CD4-positive, alpha-beta T cell treated with Interleukin-2 at 100 ng/mL for 4 hours (primary cell): Measurements from ENCODE around the gene PCDHB8.
"Not testable (repeated sequence)": the region's sequence is repeated elsewhere in the genome, so short reads cannot be mapped to it uniquely, and the experiment has no call there.

Source experiments
- DNase-seq: peaks from one replicate; pipeline ENCODE4 v3.0.0-alpha.2; 2020; ENCODE audit warnings: low spot score

Gene PCDHB8

GRCh38 chr5:141184117-141184855, 6.7 kb downstream of the PCDHB8 start:
- not testable (repeated sequence) for DNase-seq

DNA sequence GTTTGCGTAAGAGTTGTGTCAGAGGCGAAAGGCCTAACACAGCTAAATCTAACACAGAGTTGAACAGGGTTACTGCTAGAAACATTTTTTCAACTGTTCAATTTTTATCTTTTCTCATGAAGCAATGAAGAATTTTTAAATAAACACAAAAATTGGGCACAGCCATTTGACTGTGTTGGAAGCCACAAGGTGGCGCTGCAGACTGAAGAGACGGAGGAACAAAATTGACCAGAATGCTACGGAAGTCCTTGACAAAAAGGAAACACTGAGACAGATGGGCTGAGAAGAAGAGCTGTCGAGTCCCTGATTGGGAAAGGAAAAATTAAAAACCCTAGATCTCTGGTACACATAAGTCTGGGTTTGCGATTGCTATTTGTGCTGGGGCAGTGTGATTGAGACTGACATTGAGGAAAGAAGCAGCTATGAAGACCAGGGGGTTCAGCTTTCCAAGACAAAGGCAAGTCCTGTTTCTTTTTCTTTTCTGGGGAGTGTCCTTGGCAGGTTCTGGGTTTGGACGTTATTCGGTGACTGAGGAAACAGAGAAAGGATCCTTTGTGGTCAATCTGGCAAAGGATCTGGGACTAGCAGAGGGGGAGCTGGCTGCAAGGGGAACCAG, 9.4 kb downstream of the PCDHB8 start, which contains the start of gene PCDHB9:
PCDHB9 (plus strand) TSS at position 265 of the 616 bp plus-strand sequence; CDS start at position 423, 158 bp downstream.
- DNase-seq = peak; percentile 26

- not testable (repeated sequence) for DNase-seq
Observed at GRCh38 chr5:141188682-141189081, 11.1 kb downstream of the PCDHB8 start.

DNA sequence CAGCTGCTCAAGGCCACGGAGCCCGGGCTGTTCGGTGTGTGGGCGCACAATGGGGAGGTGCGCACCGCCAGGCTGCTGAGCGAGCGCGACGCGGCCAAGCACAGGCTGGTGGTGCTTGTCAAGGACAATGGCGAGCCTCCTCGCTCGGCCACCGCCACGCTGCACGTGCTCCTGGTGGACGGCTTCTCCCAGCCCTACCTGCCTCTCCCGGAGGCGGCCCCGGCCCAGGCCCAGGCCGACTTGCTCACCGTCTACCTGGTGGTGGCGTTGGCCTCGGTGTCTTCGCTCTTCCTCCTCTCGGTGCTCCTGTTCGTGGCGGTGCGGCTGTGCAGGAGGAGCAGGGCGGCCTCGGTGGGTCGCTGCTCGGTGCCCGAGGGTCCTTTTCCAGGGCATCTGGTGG, 11.5 kb downstream of the PCDHB8 start:
- not testable (repeated sequence) for DNase-seq

DNA sequence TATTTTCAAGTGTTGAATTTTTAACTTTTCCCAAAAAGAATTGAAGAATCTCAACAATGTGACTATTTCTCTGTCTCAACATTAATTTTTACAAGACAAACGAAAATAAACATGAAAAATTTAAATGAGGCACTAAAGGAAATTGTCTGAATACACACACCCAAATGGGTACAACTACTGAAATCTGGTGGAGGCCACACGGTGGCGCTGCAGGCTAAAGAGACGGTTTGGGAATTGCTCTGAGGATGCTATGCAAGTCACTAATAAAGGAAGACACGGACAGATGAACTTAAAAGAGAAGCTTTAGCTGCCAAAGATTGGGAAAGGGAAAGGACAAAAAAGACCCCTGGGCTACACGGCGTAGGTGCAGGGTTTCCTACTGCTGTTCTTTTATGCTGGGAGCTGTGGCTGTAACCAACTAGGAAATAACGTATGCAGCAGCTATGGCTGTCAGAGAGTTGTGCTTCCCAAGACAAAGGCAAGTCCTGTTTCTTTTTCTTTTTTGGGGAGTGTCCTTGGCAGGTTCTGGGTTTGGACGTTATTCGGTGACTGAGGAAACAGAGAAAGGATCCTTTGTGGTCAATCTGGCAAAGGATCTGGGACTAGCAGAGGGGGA, 14.6 kb downstream of the PCDHB8 start, which contains the start of gene PCDHB10:
PCDHB10 (plus strand) TSS at position 244 of the 616 bp plus-strand sequence; CDS start at position 444, 200 bp downstream.
- no peak for DNase-seq

DNA sequence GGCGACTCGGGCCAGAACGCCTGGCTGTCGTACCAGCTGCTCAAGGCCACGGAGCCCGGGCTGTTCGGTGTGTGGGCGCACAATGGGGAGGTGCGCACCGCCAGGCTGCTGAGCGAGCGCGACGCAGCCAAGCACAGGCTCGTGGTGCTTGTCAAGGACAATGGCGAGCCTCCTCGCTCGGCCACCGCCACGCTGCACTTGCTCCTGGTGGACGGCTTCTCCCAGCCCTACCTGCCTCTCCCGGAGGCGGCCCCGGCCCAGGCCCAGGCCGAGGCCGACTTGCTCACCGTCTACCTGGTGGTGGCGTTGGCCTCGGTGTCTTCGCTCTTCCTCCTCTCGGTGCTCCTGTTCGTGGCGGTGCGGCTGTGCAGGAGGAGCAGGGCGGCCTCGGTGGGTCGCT, 16.7 kb downstream of the PCDHB8 start:
- DNase-seq = not testable (repeated sequence)

- no peak for DNase-seq
Observed at GRCh38 chr5:141196363-141196762, 18.8 kb downstream of the PCDHB8 start.

DNA sequence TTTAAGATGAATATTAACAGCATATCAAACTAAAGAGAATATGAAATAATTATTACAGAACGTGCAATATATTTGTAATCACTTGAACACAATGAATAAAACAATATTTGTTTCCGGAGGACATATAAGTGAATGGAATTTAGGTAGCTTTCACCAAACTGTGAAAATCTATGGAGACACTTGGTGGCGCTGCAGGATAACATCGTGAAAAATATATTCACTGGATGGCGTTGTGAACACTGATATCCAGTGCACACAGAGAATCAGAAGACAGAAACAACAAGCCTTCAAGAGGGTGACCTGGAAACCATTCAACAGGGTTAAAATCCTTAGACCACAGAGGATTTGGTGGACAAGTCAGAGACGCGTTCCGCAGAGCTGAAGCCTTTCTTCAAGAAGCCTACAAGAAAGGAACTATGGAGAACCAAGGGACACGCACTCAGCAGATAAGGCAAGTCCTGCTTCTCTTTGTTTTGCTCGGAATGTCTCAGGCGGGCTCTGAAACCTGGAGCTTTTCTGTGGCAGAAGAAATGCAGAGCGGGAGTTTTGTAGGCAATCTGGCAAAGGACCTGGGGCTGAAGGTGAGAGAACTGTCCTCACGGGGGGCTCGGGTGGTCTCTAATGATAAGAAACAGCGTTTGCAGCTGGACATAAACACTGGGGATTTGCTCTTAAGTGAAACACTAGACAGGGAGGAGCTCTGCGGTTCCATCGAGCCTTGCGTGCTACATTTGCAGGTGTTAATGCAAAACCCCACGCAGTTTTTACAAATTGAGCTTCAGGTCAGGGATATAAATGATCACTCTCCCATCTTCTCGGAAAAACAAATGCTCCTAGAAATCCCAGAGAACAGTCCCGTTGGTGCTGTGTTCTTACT, 22.0 kb downstream of the PCDHB8 start, which contains the start of gene PCDHB11:
PCDHB11 (plus strand) TSS at position 269 of the 877 bp plus-strand sequence; CDS start at position 417, 148 bp downstream.
- no peak for DNase-seq

GRCh38 chr5:141201126-141201525, 23.5 kb downstream of the PCDHB8 start:
- not testable (repeated sequence) for DNase-seq

GRCh38 chr5:141201646-141202045, 24.1 kb downstream of the PCDHB8 start:
- not testable (repeated sequence) for DNase-seq

GRCh38 chr5:141208478-141208877, 30.9 kb downstream of the PCDHB8 start, which contains the start of gene PCDHB12:
PCDHB12 (plus strand) TSS chr5:141208719; CDS start chr5:141208908, 189 bp downstream.
- DNase-seq = no peak

DNA sequence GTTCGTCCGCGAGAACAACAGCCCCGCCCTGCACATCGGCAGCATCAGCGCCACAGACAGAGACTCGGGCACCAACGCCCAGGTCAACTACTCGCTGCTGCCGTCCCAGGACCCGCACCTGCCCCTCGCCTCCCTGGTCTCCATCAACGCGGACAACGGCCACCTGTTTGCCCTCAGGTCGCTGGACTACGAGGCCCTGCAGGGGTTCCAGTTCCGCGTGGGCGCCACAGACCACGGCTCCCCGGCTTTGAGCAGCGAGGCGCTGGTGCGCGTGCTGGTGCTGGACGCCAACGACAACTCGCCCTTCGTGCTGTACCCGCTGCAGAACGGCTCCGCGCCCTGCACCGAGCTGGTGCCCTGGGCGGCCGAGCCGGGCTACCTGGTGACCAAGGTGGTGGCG, 32.7 kb downstream of the PCDHB8 start:
- not testable (repeated sequence) for DNase-seq

DNA sequence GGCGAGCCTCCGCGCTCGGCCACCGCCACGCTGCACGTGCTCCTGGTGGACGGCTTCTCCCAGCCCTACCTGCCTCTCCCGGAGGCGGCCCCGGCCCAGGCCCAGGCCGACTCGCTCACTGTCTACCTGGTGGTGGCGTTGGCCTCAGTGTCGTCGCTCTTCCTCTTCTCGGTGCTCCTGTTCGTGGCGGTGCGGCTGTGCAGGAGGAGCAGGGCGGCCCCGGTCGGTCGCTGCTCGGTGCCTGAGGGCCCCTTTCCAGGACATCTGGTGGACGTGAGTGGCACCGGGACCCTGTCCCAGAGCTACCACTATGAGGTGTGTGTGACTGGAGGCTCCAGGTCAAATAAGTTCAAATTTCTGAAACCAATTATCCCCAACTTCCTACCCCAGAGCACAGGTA, 33.3 kb downstream of the PCDHB8 start:
- not testable (repeated sequence) for DNase-seq

- peak; percentile 13 for DNase-seq
Observed at GRCh38 chr5:141213656-141214339, 36.2 kb downstream of the PCDHB8 start, which contains the start of gene PCDHB13. PCDHB13 (plus strand) TSS chr5:141213919; CDS start chr5:141214124, 205 bp downstream.

GRCh38 chr5:141214583-141214982, 37.0 kb downstream of the PCDHB8 start:
- DNase-seq = not testable (repeated sequence)

DNA sequence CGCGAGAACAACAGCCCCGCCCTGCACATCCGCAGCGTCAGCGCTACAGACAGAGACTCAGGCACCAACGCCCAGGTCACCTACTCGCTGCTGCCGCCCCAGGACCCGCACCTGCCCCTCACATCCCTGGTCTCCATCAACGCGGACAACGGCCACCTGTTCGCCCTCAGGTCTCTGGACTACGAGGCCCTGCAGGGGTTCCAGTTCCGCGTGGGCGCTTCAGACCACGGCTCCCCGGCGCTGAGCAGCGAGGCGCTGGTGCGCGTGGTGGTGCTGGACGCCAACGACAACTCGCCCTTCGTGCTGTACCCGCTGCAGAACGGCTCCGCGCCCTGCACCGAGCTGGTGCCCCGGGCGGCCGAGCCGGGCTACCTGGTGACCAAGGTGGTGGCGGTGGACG, 37.9 kb downstream of the PCDHB8 start:
- DNase-seq = not testable (repeated sequence)

- not testable (repeated sequence) for DNase-seq
Observed at GRCh38 chr5:141216035-141216434, 38.4 kb downstream of the PCDHB8 start.

DNA sequence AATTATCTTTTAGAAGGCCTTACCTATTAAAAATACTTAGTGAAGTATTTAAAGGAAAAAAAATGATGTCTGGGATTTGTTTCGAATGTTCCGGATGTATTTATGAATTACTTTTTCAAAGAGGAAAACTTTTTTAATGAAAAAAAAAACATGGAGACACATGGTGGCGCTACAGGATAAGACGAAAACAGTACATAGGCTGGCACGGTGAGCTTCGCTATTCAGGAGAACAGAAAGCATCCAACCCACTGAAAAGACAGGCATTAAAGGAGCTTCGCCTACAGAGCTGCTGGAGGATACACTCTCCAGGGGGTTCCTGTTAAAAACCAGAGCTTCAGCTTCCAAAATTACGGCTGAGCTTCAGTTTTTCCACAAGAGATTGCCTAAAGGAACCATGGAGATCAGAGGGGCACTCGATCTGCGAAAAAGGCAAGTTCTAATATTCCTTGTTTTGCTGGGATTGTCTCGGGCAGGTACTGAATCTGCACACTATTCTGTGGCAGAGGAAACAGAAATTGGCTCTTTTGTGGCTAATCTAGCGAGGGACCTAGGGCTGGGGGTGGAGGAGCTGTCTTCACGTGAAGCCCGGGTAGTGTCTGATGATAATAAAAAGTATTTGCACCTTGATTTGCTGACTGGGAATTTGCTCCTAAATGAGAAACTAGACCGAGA, 45.7 kb downstream of the PCDHB8 start, which contains the start of gene PCDHB14:
PCDHB14 (plus strand) TSS at position 232 of the 672 bp plus-strand sequence; CDS start at position 395, 163 bp downstream.
- no peak for DNase-seq

- DNase-seq = not testable (repeated sequence)
Observed at GRCh38 chr5:141224844-141225243, 47.3 kb downstream of the PCDHB8 start.

DNA sequence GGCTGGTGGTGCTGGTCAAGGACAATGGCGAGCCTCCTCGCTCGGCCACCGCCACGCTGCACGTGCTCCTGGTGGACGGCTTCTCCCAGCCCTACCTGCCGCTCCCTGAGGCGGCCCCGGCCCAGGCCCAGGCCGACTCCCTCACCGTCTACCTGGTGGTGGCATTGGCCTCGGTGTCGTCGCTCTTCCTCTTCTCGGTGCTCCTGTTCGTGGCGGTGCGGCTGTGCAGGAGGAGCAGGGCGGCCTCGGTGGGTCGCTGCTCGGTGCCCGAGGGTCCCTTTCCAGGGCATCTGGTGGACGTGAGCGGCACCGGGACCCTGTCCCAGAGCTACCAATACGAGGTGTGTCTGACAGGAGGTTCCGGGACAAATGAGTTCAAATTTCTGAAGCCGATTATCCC, 47.8 kb downstream of the PCDHB8 start:
- not testable (repeated sequence) for DNase-seq
